SK-N-MC (cell line): ENCODE results near the gene BBS12.

ENCODE experiments used
- EZH2 ChIP-seq: fragments of 200-600 bp; sonication (generic); IDR thresholded peaks from one replicate; pipeline ENCODE4 v1.6.1; 2017; ENCODE audit warnings: antibody characterized with exemption
- POLR2AphosphoS5 ChIP-seq: IDR thresholded peaks from 2 replicates; pipeline ENCODE4 v1.6.1; 2012; ENCODE audit warnings: mild to moderate bottlenecking, low read depth, low read length, borderline replicate concordance

DNA sequence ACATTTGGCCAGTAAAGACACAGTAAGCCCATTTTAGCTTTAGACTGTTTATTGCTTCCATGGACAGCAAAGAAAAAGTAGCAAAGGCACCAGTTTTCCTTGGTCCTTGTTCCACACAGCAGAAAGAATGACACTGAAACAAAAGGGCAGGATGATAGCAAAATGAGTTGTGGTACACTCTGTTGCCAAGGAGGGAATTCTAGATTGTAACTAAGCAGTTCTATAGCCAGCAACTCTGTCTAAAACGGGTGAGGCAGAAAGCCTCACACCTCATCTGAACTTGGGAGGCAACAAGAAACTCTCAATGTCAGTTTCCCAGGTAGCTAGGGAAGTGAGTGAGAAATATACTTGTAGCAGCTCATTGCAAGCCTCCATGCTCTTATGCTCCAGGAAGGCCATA lies 39.2 kb downstream of the BBS12 start:
- TF ChIP-seq POLR2AphosphoS5: no peak
- no peak for TF ChIP-seq EZH2
